ENCODE results near the gene GRIK4. TPM values are rescaled to one million over a fixed set of nuclear protein-coding genes. Genes with fewer than 3 reads are reported as not detected.

GRIK4 gene
- total RNA-seq, 2 experiments from 2014 or later = not detected

DNA sequence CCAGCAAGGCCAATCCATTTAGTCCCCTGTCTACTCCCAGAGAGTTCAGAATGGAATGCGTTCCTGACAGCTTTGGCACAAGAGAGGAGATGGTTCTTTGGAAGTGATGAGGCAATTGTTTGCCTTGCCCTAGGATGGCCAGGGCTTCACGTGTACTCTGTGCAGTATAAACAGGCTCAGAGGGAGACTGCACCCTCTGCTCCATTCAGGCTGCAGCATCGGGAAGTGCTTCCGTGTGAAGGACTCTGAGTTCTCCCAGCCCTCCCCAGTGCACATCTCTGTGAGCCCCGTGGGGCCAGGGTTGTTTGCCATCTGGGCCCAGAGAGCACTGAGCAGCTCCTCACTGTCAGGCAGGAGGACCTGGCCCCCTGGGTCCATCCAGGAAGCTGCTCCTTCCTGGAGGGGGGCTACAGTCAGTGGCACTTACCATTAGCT, 297.1 kb downstream of the GRIK4 start:
- H3K4me1 Mint-ChIP-seq (ENCODE audit: low read depth) = peaks cover 9% of the 10 kb centered on the region
- H3K4me3 Mint-ChIP-seq = no peak overlapping the region
- ChIA-PET POLR2A (no interaction called here), CTCF (no interaction called here)
- ATAC-seq = no peak
- H3K27me3 Mint-ChIP-seq (ENCODE audit: low read depth) = peaks cover 7% of the 10 kb centered on the region
- H3K27ac Mint-ChIP-seq = no peak overlapping the region
- DNase-seq = no peak
- no peaks in the 10 kb centered on the region for H3K36me3 Mint-ChIP-seq (ENCODE audit: low read depth)
- H3K9me3 Mint-ChIP-seq (ENCODE audit: insufficient read depth) = no peaks in the 10 kb centered on the region

DNA sequence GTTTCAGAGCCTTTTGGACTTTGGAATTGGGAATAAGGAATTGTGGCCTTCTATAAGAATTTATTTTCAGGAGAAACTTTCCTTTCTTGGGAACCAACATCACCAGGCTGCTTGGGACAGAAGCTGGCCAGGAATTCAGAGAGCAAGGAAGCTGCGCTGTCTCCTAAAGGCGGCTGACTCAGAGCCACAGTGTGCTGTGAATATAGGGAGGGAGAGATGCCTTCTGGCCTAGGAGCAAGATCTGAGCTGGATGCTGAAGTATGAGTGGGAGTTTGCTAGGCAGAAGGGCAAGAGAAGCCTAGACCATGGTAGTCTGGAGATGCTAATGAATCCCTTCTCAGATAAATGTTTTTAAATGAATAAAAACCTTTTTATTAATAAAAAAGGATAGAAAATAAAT, 298.7 kb downstream of the GRIK4 start:
- Mint-ChIP-seq H3K36me3 (ENCODE audit: low read depth) (no peaks in the 10 kb centered on the region), H3K27ac (no peak overlapping the region), H3K9me3 (ENCODE audit: insufficient read depth) (no peaks in the 10 kb centered on the region), H3K4me3 (no peak overlapping the region), H3K4me1 (ENCODE audit: low read depth) (peaks cover 9% of the 10 kb centered on the region), H3K27me3 (ENCODE audit: low read depth) (peaks cover 5% of the 10 kb centered on the region)
- ATAC-seq (no peak), DNase-seq (no peak)
- ChIA-PET POLR2A (no interaction called here), CTCF (no interaction called here)

DNA sequence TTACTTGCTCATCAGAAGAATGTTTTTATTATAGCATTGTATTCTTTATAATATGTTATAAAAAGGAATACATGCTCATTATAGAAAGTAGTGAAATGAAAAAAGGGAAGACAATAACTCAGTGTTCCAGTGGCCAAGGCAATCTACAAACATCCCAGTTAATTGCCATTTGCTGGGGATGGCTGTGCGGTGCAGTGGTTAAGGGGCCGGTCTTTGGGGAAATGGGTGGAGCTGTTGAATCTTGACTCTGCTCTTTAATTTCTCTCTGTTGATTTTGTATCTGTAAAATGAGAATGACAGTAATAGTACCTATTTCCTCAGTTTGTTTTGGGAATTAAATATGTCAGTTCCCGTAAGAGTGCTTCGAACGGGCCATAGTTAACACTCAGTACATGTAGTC, 299.7 kb downstream of the GRIK4 start:
- no peak overlapping the region for H3K27ac Mint-ChIP-seq
- peaks cover 3% of the 10 kb centered on the region for H3K4me1 Mint-ChIP-seq (ENCODE audit: low read depth)
- no peaks in the 10 kb centered on the region for H3K36me3 Mint-ChIP-seq (ENCODE audit: low read depth)
- H3K27me3 Mint-ChIP-seq (ENCODE audit: low read depth) = no peaks in the 10 kb centered on the region
- POLR2A ChIA-PET = no interaction called here
- DNase-seq = no peak
- CTCF ChIA-PET = no interaction called here
- no peak for ATAC-seq
- H3K4me3 Mint-ChIP-seq = no peak overlapping the region
- H3K9me3 Mint-ChIP-seq (ENCODE audit: insufficient read depth) = no peaks in the 10 kb centered on the region

DNA sequence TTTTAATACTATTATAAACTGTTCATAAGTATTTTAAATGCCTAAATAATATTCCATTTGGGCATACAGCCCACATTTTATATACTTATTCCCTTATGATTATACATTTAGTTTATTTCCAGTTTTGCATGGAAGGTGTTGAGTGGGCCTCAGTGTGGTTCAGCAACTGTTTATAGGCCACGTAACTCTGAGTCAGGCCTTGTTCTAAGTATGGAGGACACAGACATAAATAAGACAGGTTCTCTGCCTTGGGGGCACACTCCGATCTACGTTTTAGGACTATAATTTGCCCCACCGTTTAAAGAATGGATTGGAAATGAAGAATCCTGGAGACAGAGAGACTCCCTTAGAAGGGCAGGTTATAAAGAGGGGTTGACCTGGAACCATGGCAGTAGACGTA, 300.2 kb downstream of the GRIK4 start:
- CTCF ChIA-PET = no interaction called here
- no peaks in the 10 kb centered on the region for H3K27me3 Mint-ChIP-seq (ENCODE audit: low read depth)
- ATAC-seq (no peak), DNase-seq (no peak)
- H3K9me3 Mint-ChIP-seq (ENCODE audit: insufficient read depth) = no peaks in the 10 kb centered on the region
- H3K4me3 Mint-ChIP-seq = no peak overlapping the region
- H3K36me3 Mint-ChIP-seq (ENCODE audit: low read depth) = no peaks in the 10 kb centered on the region
- POLR2A ChIA-PET = no interaction called here
- H3K4me1 Mint-ChIP-seq (ENCODE audit: low read depth) = no peaks in the 10 kb centered on the region
- H3K27ac Mint-ChIP-seq = no peak overlapping the region

DNA sequence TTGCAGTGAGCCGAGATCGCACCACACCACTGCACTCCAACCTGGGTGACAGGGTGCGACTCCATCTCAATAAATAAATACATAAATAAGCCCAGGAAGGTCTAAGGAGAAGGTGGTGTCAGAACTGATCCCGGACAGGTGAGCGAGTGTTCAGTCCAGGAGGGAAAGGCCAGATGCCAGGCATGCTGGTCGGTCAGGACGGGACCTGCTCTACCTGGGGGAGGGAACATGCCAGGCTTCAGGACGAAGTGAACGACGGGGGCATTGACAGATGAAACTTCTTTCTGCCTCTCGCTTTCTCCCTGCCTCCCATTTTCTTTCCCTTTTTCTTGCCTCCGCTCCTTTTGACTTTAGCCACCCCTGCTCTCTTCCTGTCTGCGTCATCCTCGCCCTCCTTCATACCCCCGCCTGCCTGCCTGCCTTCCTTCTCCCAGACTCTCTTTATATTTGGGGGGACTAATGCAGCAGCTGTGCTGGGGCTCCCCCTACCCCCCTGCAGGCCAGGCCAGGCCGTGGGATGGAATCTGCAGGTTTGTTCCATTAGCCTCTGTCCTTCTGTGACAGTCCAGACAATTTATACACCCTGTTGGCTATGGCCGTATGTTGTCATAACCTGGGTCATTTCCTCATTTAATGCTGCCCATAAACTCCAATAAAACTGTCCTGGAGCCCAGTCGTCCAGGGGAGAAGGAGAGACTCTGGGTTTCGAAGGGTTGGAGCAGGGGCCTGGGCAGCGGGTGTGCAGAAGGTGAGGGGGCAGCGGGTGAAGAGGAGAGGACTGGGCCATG, 303.2 kb downstream of the GRIK4 start:
- peaks cover 6% of the 10 kb centered on the region for H3K27me3 Mint-ChIP-seq (ENCODE audit: low read depth)
- H3K4me3 Mint-ChIP-seq = no peak overlapping the region
- no peak for ATAC-seq
- no peak overlapping the region for H3K27ac Mint-ChIP-seq
- CTCF ChIA-PET = no interaction called here
- H3K4me1 Mint-ChIP-seq (ENCODE audit: low read depth) = no peaks in the 10 kb centered on the region
- no peaks in the 10 kb centered on the region for H3K9me3 Mint-ChIP-seq (ENCODE audit: insufficient read depth)
- POLR2A ChIA-PET = no interaction called here
- no peak for DNase-seq
- H3K36me3 Mint-ChIP-seq (ENCODE audit: low read depth) = no peaks in the 10 kb centered on the region

DNA sequence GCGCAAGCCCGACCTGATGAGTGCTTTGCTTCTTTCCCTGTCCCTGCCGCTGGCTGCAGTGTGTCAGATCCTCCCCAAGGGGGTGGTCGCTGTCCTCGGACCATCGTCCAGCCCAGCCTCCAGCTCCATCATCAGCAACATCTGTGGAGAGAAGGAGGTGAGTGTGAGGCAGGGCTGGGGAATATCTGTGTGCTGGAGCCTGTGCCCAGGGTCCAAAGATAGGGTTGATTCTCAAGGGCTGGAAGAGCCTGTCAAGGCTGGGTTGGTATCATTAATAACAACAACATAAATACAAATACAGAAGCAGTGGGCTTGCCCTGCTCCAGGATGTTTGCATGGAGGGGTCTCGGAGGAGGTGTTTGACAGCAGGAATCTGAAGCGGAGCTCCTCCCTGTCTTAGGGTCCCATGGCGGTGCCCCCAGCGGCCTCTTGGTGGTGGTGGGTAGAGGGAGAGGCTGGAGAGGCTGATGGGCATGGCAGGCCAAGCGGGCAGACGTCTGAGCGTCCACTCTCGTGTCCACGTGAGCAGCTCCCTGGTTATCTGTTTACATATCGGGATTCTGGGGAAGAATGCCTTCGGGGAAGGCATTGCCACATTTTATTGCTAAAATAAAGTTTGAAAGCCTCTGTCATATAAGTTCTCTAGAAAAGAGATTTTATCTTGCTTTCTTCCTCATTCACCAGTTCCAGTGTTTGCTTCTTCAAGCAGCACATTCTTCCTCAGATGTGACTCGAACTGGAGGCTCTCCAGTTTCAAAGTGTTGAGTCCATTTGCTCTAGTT, 304.0 kb downstream of the GRIK4 start:
- Mint-ChIP-seq H3K4me1 (ENCODE audit: low read depth) (no peaks in the 10 kb centered on the region), H3K4me3 (no peak overlapping the region), H3K9me3 (ENCODE audit: insufficient read depth) (no peaks in the 10 kb centered on the region), H3K36me3 (ENCODE audit: low read depth) (no peaks in the 10 kb centered on the region), H3K27ac (no peak overlapping the region), H3K27me3 (ENCODE audit: low read depth) (peaks cover 6% of the 10 kb centered on the region)
- ChIA-PET POLR2A (no interaction called here), CTCF (no interaction called here)
- no peak for ATAC-seq
- no peak for DNase-seq

DNA sequence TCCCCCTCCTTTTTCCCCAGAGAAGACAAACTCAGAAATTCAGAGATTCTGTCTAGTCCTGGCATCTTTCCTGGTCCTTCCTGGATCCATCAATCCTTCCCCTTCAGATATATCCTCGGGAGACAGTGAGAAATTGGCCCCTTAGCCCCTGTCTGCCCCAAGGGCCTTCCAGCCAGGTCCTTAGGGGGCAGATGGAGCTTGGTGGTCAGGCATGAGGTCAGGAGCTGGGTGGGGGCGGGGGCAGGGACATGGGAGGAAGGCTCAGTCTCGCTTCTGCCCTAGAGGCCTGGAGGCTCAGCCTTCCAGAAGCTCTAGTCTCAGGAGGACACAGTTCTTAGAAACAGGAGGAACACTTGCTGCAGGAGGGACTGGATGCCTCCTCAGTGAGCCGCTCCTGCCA, 304.6 kb downstream of the GRIK4 start:
- no peaks in the 10 kb centered on the region for H3K4me1 Mint-ChIP-seq (ENCODE audit: low read depth)
- no peaks in the 10 kb centered on the region for H3K9me3 Mint-ChIP-seq (ENCODE audit: insufficient read depth)
- ChIA-PET POLR2A (no interaction called here), CTCF (no interaction called here)
- H3K27ac Mint-ChIP-seq = no peak overlapping the region
- H3K36me3 Mint-ChIP-seq (ENCODE audit: low read depth) = no peaks in the 10 kb centered on the region
- no peak for DNase-seq
- no peak overlapping the region for H3K4me3 Mint-ChIP-seq
- peaks cover 6% of the 10 kb centered on the region for H3K27me3 Mint-ChIP-seq (ENCODE audit: low read depth)
- no peak for ATAC-seq

DNA sequence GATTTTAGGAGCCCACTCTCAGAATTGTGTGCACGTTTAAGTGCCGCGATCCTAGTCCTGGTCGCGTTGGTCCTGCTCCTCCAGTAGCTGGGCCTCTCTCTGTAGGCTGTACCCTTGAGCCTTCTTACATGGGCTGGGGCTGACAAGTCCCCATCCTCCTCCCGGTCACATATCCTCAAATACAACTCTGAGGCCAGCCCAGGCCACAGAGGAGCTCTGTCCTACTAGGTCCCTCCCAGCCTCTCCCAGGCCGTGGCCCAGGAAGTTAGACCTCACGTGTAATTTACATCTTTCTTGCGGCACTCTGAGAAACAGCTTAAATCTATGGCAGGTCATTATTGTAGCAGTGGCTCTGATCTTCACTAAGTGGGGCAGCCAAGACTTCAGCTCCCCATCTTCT, 305.2 kb downstream of the GRIK4 start:
- H3K4me1 Mint-ChIP-seq (ENCODE audit: low read depth) = no peaks in the 10 kb centered on the region

DNA sequence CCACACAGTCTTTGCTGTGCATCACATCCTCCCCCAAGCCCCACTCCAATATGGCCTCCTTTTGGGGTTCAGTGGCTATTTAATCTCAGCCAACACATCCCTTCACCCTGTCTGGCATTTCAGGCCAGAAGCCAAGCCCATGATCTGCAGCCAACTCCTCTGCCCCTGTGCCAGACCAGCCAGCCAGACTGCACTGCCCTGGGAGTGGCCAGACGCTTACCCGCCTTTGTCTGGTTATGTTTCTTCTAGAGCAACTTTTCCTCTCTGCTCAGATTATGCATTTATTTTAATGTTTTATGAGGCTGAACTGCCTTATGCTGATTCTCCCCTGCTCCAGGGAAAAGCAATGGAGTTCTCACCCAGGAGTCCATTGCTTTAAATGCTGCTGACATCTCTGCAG, 305.6 kb downstream of the GRIK4 start:
- ATAC-seq (no peak), DNase-seq (no peak)
- peaks cover 6% of the 10 kb centered on the region for H3K27me3 Mint-ChIP-seq (ENCODE audit: low read depth)
- CTCF ChIA-PET = interaction anchor here (2.7 kb wide), 1 partner anchor 15 kb away, joined by 7 read pairs; no protein-coding TSS in a partner anchor
- H3K36me3 Mint-ChIP-seq (ENCODE audit: low read depth) = no peaks in the 10 kb centered on the region
- POLR2A ChIA-PET = no interaction called here
- no peaks in the 10 kb centered on the region for H3K9me3 Mint-ChIP-seq (ENCODE audit: insufficient read depth)
- H3K4me1 Mint-ChIP-seq (ENCODE audit: low read depth) = no peaks in the 10 kb centered on the region
- no peak overlapping the region for H3K27ac Mint-ChIP-seq
- no peak overlapping the region for H3K4me3 Mint-ChIP-seq

More for the DNA sequence above, 305.2 kb downstream of the GRIK4 start:
- Mint-ChIP-seq H3K9me3 (ENCODE audit: insufficient read depth) (no peaks in the 10 kb centered on the region), H3K27ac (no peak overlapping the region), H3K36me3 (ENCODE audit: low read depth) (no peaks in the 10 kb centered on the region), H3K4me3 (no peak overlapping the region), H3K27me3 (ENCODE audit: low read depth) (peaks cover 6% of the 10 kb centered on the region)
- ChIA-PET CTCF (no interaction called here), POLR2A (no interaction called here)
- DNase-seq (no peak), ATAC-seq (no peak)

DNA sequence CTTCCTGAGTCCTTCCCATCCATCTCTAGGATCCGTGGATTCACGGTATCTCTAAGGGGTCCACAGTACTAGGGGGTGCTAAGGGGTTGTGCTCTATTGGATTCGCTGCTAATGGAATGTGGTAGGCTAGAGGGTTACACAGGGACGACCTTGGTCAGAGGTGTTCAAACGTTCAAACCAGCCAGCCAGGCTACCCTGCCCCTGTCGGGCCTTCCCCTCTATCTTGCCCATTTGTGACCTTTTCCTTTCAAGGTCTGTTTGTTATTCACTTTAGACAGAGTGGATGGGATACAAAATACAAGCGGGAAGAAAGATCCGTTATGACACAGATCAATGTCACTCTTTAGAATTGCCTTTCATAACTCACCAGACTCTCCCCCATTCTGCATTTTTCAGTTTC, 306.5 kb downstream of the GRIK4 start:
- Mint-ChIP-seq H3K4me1 (ENCODE audit: low read depth) (no peaks in the 10 kb centered on the region), H3K36me3 (ENCODE audit: low read depth) (no peaks in the 10 kb centered on the region), H3K27ac (no peak overlapping the region), H3K4me3 (no peak overlapping the region), H3K27me3 (ENCODE audit: low read depth) (peaks cover 6% of the 10 kb centered on the region), H3K9me3 (ENCODE audit: insufficient read depth) (no peaks in the 10 kb centered on the region)
- POLR2A ChIA-PET = no interaction called here
- CTCF ChIA-PET = interaction anchor here (2.7 kb wide), 1 partner anchor 16 kb away, joined by 7 read pairs; no protein-coding TSS in a partner anchor
- ATAC-seq (no peak), DNase-seq (no peak)

DNA sequence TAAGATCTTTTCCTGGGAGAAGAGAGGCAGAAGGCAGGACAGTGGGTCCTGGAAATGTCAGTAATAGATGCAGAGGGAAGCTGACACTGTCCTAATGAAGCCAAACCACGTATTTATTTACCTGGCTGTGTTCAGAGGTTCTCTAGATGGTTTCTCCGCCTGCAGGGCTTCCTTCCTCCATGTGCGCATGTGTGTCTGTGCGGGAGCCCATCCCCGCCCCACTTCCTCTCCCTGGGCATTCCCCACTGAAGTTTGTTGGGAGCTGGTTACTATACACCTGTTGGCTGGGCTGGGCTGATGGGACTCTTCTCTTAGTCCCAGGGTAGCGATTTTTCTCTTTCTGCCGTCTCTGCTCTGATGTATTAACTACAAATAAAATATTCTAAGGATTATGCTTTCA, 307.5 kb downstream of the GRIK4 start:
- Mint-ChIP-seq H3K27ac (no peak overlapping the region), H3K27me3 (ENCODE audit: low read depth) (peaks cover 6% of the 10 kb centered on the region), H3K9me3 (ENCODE audit: insufficient read depth) (no peaks in the 10 kb centered on the region), H3K36me3 (ENCODE audit: low read depth) (no peaks in the 10 kb centered on the region), H3K4me1 (ENCODE audit: low read depth) (no peaks in the 10 kb centered on the region), H3K4me3 (no peak overlapping the region)
- ChIA-PET POLR2A (no interaction called here), CTCF (interaction anchor here (2.7 kb wide), 1 partner anchor 17 kb away, joined by 7 read pairs; no protein-coding TSS in a partner anchor)
- ATAC-seq = no peak
- DNase-seq = no peak

DNA sequence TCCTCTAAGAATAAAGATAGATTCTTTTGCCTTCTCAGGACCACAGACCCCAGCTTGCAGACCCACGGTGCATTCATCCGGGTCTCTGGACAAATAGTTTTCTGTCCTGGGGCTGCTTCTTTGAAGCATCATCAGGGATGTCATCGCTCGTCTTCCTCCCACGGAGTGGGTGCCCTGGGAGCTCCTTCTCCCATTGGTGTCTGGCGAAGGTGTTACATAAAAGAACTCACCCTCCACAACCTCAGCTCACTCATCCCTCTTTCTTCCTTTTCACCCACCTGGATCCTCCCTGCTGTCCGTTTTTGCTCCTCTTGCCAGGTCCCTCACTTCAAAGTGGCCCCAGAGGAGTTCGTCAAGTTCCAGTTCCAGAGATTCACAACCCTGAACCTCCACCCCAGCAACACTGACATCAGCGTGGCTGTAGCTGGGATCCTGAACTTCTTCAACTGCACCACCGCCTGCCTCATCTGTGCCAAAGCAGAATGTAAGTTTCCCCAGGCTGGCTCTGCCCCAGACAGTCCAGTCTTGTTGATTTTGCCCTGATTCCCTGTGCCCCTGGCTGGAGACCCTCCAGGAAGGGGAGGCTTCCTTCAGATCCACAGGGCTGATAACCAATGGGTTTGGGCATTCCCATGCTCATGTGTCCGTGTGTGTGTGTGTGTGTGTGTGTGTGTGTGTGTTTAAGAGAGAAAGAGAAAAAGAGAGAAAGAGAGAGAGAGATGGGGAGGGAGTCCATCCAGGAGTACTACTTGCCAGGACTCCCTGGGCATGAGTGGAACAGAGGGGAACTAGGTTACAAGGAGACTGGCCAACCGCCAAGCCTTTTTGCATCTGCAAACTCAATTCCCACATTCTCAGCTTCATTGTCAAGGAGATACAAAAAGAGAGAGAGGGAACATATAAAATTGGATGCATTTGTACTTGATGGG, 308.2 kb downstream of the GRIK4 start:
- peaks cover 6% of the 10 kb centered on the region for H3K27me3 Mint-ChIP-seq (ENCODE audit: low read depth)
- ChIA-PET POLR2A (no interaction called here), CTCF (interaction anchor here (2.7 kb wide), 1 partner anchor 17 kb away, joined by 7 read pairs; no protein-coding TSS in a partner anchor)
- no peak overlapping the region for H3K27ac Mint-ChIP-seq
- no peaks in the 10 kb centered on the region for H3K9me3 Mint-ChIP-seq (ENCODE audit: insufficient read depth)
- H3K4me3 Mint-ChIP-seq = no peak overlapping the region
- H3K36me3 Mint-ChIP-seq (ENCODE audit: low read depth) = no peaks in the 10 kb centered on the region
- no peak for ATAC-seq
- no peak for DNase-seq
- H3K4me1 Mint-ChIP-seq (ENCODE audit: low read depth) = no peaks in the 10 kb centered on the region
